Skin epidermis (tissue), 12 donors: ENCODE data around the gene UBE3B.
"Not testable (repeated sequence)": the region's sequence is repeated elsewhere in the genome, so short reads cannot be mapped to it uniquely, and the experiment has no call there.

Experiments used
- H3K27ac ChIP-seq, 21 experiments: fragments of 200-600 bp; sonication (generic) in 11 of 21; one replicate each; pipeline ENCODE4 v1.5.0; 2020; ENCODE audit warnings: mild to moderate bottlenecking in 3 of 21, inconsistent platforms in 2 of 21, moderate library complexity in 2 of 21
- H3K4me3 ChIP-seq, 7 experiments: fragments of 200-600 bp; sonication (generic) in 2 of 7; one replicate each; pipeline ENCODE4 v1.5.0; 2020; ENCODE audit warnings: inconsistent platforms in 2 of 7, mild to moderate bottlenecking in 2 of 7, moderate library complexity in 1 of 7

The UBE3B gene

GRCh38 chr12:109466821-109467220 lies 10.6 kb upstream of the UBE3B start:
- H3K4me3 ChIP-seq: no peak overlapping the region
- peak overlapping the region in 12 of 21 experiments; percentile 7 to 76 (median 44) for H3K27ac ChIP-seq

GRCh38 chr12:109467978-109468676 lies 9.3 kb upstream of the UBE3B start:
- Histone ChIP-seq H3K27ac (peak overlapping the region in 14 of 21 experiments; percentile 1 to 76 (median 44)), H3K4me3 (no peak overlapping the region)

- no peak overlapping the region for H3K4me3 ChIP-seq
- H3K27ac ChIP-seq: peak overlapping the region in 9 of 21 experiments; percentile 6 to 62 (median 25)
Observed at GRCh38 chr12:109469517-109469916, 7.9 kb upstream of the UBE3B start.

- Histone ChIP-seq H3K4me3 (no peak overlapping the region), H3K27ac (peak overlapping the region in 1 of 21 experiments; percentile 24)
Observed at GRCh38 chr12:109473006-109473405, 4.4 kb upstream of the UBE3B start.

- H3K27ac ChIP-seq: peak overlapping the region in 1 of 21 experiments; percentile 24
- not testable (repeated sequence) for H3K4me3 ChIP-seq
Observed at GRCh38 chr12:109473526-109474270, 3.7 kb upstream of the UBE3B start.

GRCh38 chr12:109475121-109475520 lies 2.3 kb upstream of the UBE3B start:
- Histone ChIP-seq H3K27ac (peak overlapping the region in 4 of 21 experiments; percentile 12 to 100 (median 98)), H3K4me3 (peak overlapping the region in 1 of 7 experiments; percentile 93)

GRCh38 chr12:109475993-109476806 lies 1.2 kb upstream of the UBE3B start:
- H3K27ac ChIP-seq: peak overlapping the region in 20 of 21 experiments; percentile 96 to 100 (median 100)
- peak overlapping the region; percentile 77 to 100 (median 95) for H3K4me3 ChIP-seq

GRCh38 chr12:109476807-109477184 lies 638 bp upstream of the UBE3B start:
- H3K4me3 ChIP-seq: peak overlapping the region; percentile 77 to 100 (median 95)
- H3K27ac ChIP-seq: peak overlapping the region; percentile 96 to 100 (median 100)

GRCh38 chr12:109477963-109478315 lies 505 bp downstream of the UBE3B start:
- Histone ChIP-seq H3K27ac (peak overlapping the region; percentile 96 to 100 (median 100)), H3K4me3 (peak overlapping the region; percentile 77 to 100 (median 95))

GRCh38 chr12:109479761-109480160 lies 2.3 kb downstream of the UBE3B start:
- no peak overlapping the region for H3K27ac ChIP-seq
- H3K4me3 ChIP-seq: no peak overlapping the region

GRCh38 chr12:109480356-109480755 lies 2.9 kb downstream of the UBE3B start:
- no peak overlapping the region for H3K27ac ChIP-seq
- H3K4me3 ChIP-seq: no peak overlapping the region

GRCh38 chr12:109481863-109482262 lies 4.4 kb downstream of the UBE3B start:
- H3K4me3 ChIP-seq: no peak overlapping the region
- H3K27ac ChIP-seq: no peak overlapping the region

GRCh38 chr12:109482491-109482890 lies 5.1 kb downstream of the UBE3B start:
- Histone ChIP-seq H3K4me3 (no peak overlapping the region), H3K27ac (no peak overlapping the region)

GRCh38 chr12:109482894-109483293 lies 5.5 kb downstream of the UBE3B start:
- H3K27ac ChIP-seq: no peak overlapping the region
- no peak overlapping the region for H3K4me3 ChIP-seq

GRCh38 chr12:109483346-109483745 lies 5.9 kb downstream of the UBE3B start:
- Histone ChIP-seq H3K4me3 (no peak overlapping the region), H3K27ac (no peak overlapping the region)

- H3K4me3 ChIP-seq: no peak overlapping the region
- H3K27ac ChIP-seq: no peak overlapping the region
Observed at GRCh38 chr12:109485201-109485600, 7.8 kb downstream of the UBE3B start.

GRCh38 chr12:109487181-109488050 lies 10.0 kb downstream of the UBE3B start:
- H3K4me3 ChIP-seq: no peak overlapping the region

GRCh38 chr12:109488051-109488665 lies 10.7 kb downstream of the UBE3B start:
- Histone ChIP-seq H3K4me3 (no peak overlapping the region), H3K27ac (no peak overlapping the region)

More at GRCh38 chr12:109487181-109488050, 10.0 kb downstream of the UBE3B start:
- H3K27ac ChIP-seq: no peak overlapping the region
